ENCODE results near the gene EMILIN1. TPM values are rescaled to one million over a fixed set of nuclear protein-coding genes. Genes with fewer than 3 reads are reported as not detected.

EMILIN1 gene
- total RNA-seq, 4 donors from 2014 or later = 7.9 to 32.2 (median 13.3) TPM

- peak overlapping the region in 3 of 4 donors; percentile 5 to 66 (median 48) for H3K27ac ChIP-seq
- TF ChIP-seq CTCF (IDR thresholded peaks at IDR 0.05) (no peak), POLR2A (IDR thresholded peaks at IDR 0.05) (no peak)
- H3K27me3 ChIP-seq = no peaks in the 10 kb centered on the region
- no peak overlapping the region for H3K4me3 ChIP-seq
- peak; percentile 22 to 60 (median 51) for DNase-seq
- H3K4me1 ChIP-seq = peaks cover 0 to 12% (median 0%) of the 10 kb centered on the region in 4 donors
- H3K36me3 ChIP-seq = peaks cover 0 to 44% (median 0%) of the 10 kb centered on the region in 3 donors
- no peaks in the 10 kb centered on the region for H3K9me3 ChIP-seq
These were observed 36.2 kb upstream of the EMILIN1 start for GRCh38 chr2:27042159-27042661.

- Histone ChIP-seq H3K4me3 (no peak overlapping the region), H3K9me3 (no peaks in the 10 kb centered on the region), H3K4me1 (peaks cover 0 to 12% (median 0%) of the 10 kb centered on the region in 4 donors), H3K36me3 (peaks cover 0 to 35% (median 0%) of the 10 kb centered on the region in 3 donors), H3K27me3 (no peaks in the 10 kb centered on the region), H3K27ac (peak overlapping the region in 2 of 4 donors; percentile 16 to 56)
- TF ChIP-seq CTCF (IDR thresholded peaks at IDR 0.05) (no peak), POLR2A (IDR thresholded peaks at IDR 0.05) (no peak)
- DNase-seq = peak in 1 of 3 donors; percentile 31
These were observed 35.3 kb upstream of the EMILIN1 start for GRCh38 chr2:27042985-27043634.

GRCh38 chr2:27049422-27050280 is 28.8 kb upstream of the EMILIN1 start:
- Histone ChIP-seq H3K4me3 (peak overlapping the region; percentile 62 to 96 (median 92)), H3K36me3 (peaks cover 0 to 11% (median 0%) of the 10 kb centered on the region in 3 donors), H3K4me1 (peaks cover 0 to 14% (median 8%) of the 10 kb centered on the region in 4 donors), H3K27ac (peak overlapping the region; percentile 80 to 93 (median 90)), H3K27me3 (no peaks in the 10 kb centered on the region), H3K9me3 (no peaks in the 10 kb centered on the region)
- TF ChIP-seq CTCF (IDR thresholded peaks at IDR 0.05) (no peak), POLR2A (IDR thresholded peaks at IDR 0.05) (no peak)
- peak in 2 of 3 donors; percentile 41 to 75 for DNase-seq

GRCh38 chr2:27050281-27050995 is 28.0 kb upstream of the EMILIN1 start:
- H3K27ac ChIP-seq = peak overlapping the region; percentile 80 to 93 (median 90)
- TF ChIP-seq CTCF (IDR thresholded peaks at IDR 0.05) (peak in 4 of 6 experiments; percentile 23 to 55 (median 52)), POLR2A (IDR thresholded peaks at IDR 0.05) (peak in 1 of 2 donors; percentile 18)
- DNase-seq = peak; percentile 89 to 97 (median 96)
- H3K27me3 ChIP-seq = no peaks in the 10 kb centered on the region
- H3K4me3 ChIP-seq = peak overlapping the region; percentile 62 to 96 (median 92)
- peaks cover 0 to 14% (median 8%) of the 10 kb centered on the region in 4 donors for H3K4me1 ChIP-seq
- H3K9me3 ChIP-seq = no peaks in the 10 kb centered on the region
- peaks cover 0 to 19% (median 0%) of the 10 kb centered on the region in 3 donors for H3K36me3 ChIP-seq
